MCF 10A (cell line): ENCODE measurements around the gene SYNGAP1. TPM values are rescaled to one million over a fixed set of nuclear protein-coding genes. Genes with fewer than 3 reads are reported as not detected.
"Not testable (repeated sequence)": the region's sequence is repeated elsewhere in the genome, so short reads cannot be mapped to it uniquely, and the experiment has no call there.

Experiments used
- Bru-seq: library from RNA; stranded (reverse); fragments of 400-500 nt; gene quantifications from one replicate; lab custom pipeline; 2021; lab: Mats Ljungman, UMichigan
- BruChase-seq, 2 experiments: library from RNA; stranded (reverse); fragments of 400-500 nt; gene quantifications; one replicate each; lab custom pipeline; 2021; lab: Mats Ljungman, UMichigan
- BruUV-seq: library from RNA; stranded (reverse); fragments of 400-500 nt; replicated peaks from 2 replicates; lab custom pipeline; 2021; lab: Mats Ljungman, UMichigan
- CTCF ChIA-PET: fragments of 300-600 bp; sonication (Branson Sonifier 250); formaldehyde crosslinking; extraction: SDS; loops from one replicate; lab custom pipeline; 2021; ENCODE audit warnings: antibody characterized with exemption, inconsistent platforms; lab: Yijun Ruan, JAX
- POLR2A ChIA-PET: fragments of 300-600, 350-650 bp; sonication (Branson Sonifier 250); formaldehyde crosslinking; extraction: SDS; loops from one replicate; lab custom pipeline; 2020; ENCODE audit warnings: antibody characterized with exemption, inconsistent platforms; lab: Yijun Ruan, JAX
- DNase-seq: peaks from one replicate; pipeline ENCODE4 v3.0.0-alpha.2; 2018; ENCODE audit not compliant: unreplicated experiment
- H3K27ac Mint-ChIP-seq: one replicate; pipeline ENCODE4 v1.8.0; 2022; ENCODE audit warnings: mild to moderate bottlenecking, low read depth, mixed read lengths; ENCODE audit not compliant: unreplicated experiment
- H3K27me3 Mint-ChIP-seq: one replicate; pipeline ENCODE4 v1.8.0; 2022; ENCODE audit warnings: mixed read lengths; ENCODE audit not compliant: insufficient read depth, unreplicated experiment
- H3K36me3 Mint-ChIP-seq: one replicate; pipeline ENCODE4 v1.8.0; 2022; ENCODE audit warnings: mild to moderate bottlenecking, moderate library complexity, mixed read lengths; ENCODE audit not compliant: insufficient read depth, unreplicated experiment
- H3K4me1 Mint-ChIP-seq: one replicate; pipeline ENCODE4 v1.8.0; 2022; ENCODE audit warnings: mixed read lengths; ENCODE audit not compliant: insufficient read depth, unreplicated experiment
- H3K4me3 Mint-ChIP-seq: one replicate; pipeline ENCODE4 v1.8.0; 2022; ENCODE audit warnings: mild to moderate bottlenecking, moderate library complexity, mixed read lengths; ENCODE audit not compliant: unreplicated experiment
- H3K9me3 Mint-ChIP-seq: one replicate; pipeline ENCODE4 v1.8.0; 2022; ENCODE audit warnings: mixed read lengths; ENCODE audit not compliant: unreplicated experiment
- intact Hi-C: fragments of 100-400 bp; cut with micrococcal nuclease; formaldehyde crosslinking; loops from 2 replicates; pipeline ENCODE4 v1.14.1; 2022
- long read RNA-seq: library from polyadenylated mRNA; stranded (forward); transcript quantifications from one replicate; pipeline ENCODE4 v2.0.0, GENCODE V29; 2022
- total RNA-seq: library from RNA; stranded (reverse); gene quantifications from 2 replicates; pipeline ENCODE4 v1.2.3, GENCODE V29; 2022
- TF ChIP-seq, protein P1 (sequence below): fragments of 200-600 bp; IDR thresholded peaks from one replicate; pipeline ENCODE4 v1.8.0; 2022; ENCODE audit warnings: antibody characterized with exemption, mild to moderate bottlenecking; ENCODE audit not compliant: unreplicated experiment

Gene SYNGAP1
- total RNA-seq = 6.7 and 9.9 TPM in 2 replicates
- Bru-seq, nascent RNA = percentile 41 among the genes with signal in this experiment
- BruChase-seq, experiment 1, labeled RNA remaining after a 6-hour chase = percentile 61 among the genes with signal in this experiment
- percentile 50 among the genes with signal in this experiment for BruChase-seq, experiment 2, labeled RNA remaining after a 2-hour chase
- long read RNA-seq, partial matches to known transcripts = 0 of 1 reads
- long read RNA-seq, other reads (novel, unspliced or antisense) = 1 of 1 reads

GRCh38 chr6:33419580-33420490, at the start of gene SYNGAP1:
TSS of gene SYNGAP1 (plus strand) at chr6:33420065. CDS start at chr6:33420265, 200 bp downstream.
- no TSS peak for BruUV-seq
- CTCF ChIA-PET = interaction anchor here (0.6 to 0.7 kb wide), 4 partner anchors 21 to 406 kb away, joined by 3 to 4 read pairs (median 3); partner anchors contain the start of genes PFDN6 and WDR46
- Mint-ChIP-seq H3K27ac (peak within 1 kb of the TSS; percentile 98), H3K36me3 (peaks cover 19% of the 10 kb centered on the region), H3K27me3 (no peaks in the 10 kb centered on the region), H3K4me3 (peak within 1 kb of the TSS; percentile 45), H3K9me3 (no peaks in the 10 kb centered on the region), H3K4me1 (peaks cover 42% of the 10 kb centered on the region)
- POLR2A ChIA-PET = interaction anchor here (0.9 to 2.7 kb wide), 3 partner anchors 10 to 151 kb away, joined by 3 to 16 read pairs (median 8); no protein-coding TSS in a partner anchor
- DNase-seq = no peak
- intact Hi-C loops = loop anchor here (2.0 to 10.0 kb wide), 2 partner anchors 29 to 285 kb away; partner anchors contain the start of gene KIFC1
- TF ChIP-seq, protein P1, sequence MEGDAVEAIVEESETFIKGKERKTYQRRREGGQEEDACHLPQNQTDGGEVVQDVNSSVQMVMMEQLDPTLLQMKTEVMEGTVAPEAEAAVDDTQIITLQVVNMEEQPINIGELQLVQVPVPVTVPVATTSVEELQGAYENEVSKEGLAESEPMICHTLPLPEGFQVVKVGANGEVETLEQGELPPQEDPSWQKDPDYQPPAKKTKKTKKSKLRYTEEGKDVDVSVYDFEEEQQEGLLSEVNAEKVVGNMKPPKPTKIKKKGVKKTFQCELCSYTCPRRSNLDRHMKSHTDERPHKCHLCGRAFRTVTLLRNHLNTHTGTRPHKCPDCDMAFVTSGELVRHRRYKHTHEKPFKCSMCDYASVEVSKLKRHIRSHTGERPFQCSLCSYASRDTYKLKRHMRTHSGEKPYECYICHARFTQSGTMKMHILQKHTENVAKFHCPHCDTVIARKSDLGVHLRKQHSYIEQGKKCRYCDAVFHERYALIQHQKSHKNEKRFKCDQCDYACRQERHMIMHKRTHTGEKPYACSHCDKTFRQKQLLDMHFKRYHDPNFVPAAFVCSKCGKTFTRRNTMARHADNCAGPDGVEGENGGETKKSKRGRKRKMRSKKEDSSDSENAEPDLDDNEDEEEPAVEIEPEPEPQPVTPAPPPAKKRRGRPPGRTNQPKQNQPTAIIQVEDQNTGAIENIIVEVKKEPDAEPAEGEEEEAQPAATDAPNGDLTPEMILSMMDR = no peak

DNA sequence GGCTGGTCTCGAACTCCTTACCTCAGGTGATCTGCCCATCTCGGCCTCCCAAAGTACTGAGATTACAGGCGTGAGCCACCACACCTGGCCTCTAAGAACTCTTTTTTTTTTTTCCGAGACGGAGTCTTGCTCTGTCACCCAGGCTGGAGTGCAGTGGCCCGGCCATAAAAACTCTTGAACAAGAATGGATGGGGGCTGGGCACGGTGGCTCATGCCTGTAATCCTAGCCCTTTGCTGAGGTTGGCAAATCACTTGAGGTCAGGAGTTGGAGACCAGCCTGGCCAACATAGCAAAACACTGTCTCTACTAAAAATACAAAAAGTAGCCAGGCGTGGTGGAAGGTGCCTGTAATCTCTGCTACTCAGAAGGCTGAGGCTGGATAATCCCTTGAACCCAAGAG, 48.0 kb upstream of the SYNGAP1 start:
- intact Hi-C loops, BruUV-seq, H3K27ac Mint-ChIP-seq, POLR2A ChIA-PET, DNase-seq, H3K9me3 Mint-ChIP-seq, H3K27me3 Mint-ChIP-seq, CTCF ChIA-PET, H3K4me3 Mint-ChIP-seq: not testable (repeated sequence)
- Mint-ChIP-seq H3K4me1 (peaks cover 14% of the 10 kb centered on the region), H3K36me3 (peaks cover 15% of the 10 kb centered on the region)

DNA sequence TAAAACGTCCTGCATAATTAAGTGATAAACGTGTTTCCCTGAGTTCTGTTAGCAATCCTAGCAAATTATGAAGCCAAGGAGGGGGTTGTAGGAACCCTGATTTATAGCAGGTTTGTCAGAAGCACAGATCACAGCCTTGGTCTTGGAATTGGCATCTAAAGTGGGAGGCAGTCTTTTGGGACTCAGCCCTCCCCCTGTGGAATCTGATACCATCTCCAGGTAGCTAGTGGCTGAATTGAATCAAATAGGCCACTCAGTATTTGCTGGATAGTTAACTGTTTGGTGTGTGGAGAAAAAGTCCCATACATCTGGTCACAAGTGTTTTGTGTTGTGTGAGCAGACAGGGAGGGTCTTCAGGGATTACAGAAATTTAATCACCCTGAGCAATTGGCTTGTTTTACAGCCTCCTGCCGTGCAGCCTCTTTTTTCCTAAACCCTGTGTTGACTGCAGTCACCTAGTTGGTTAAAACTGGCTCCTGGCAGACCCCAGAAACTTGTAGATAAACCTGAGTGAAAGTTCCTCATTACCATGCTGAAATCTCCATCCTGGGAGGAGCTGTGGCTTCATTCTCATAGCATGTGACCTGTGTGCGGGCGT, 47.2 kb upstream of the SYNGAP1 start:
- ChIA-PET POLR2A (interaction anchor here (0.6 kb wide), 1 partner anchor 15 kb away, joined by 3 read pairs; no protein-coding TSS in a partner anchor), CTCF (interaction anchor here (0.8 to 1.2 kb wide), 2 partner anchors 12 to 28 kb away, joined by 3 to 4 read pairs; no protein-coding TSS in a partner anchor)
- peaks cover 15% of the 10 kb centered on the region for H3K36me3 Mint-ChIP-seq
- TF ChIP-seq, protein P1 = no peak
- no peaks in the 10 kb centered on the region for H3K27me3 Mint-ChIP-seq
- H3K4me3 Mint-ChIP-seq = no peak overlapping the region
- DNase-seq = no peak
- no TSS peak for BruUV-seq
- peak overlapping the region; percentile 71 for H3K27ac Mint-ChIP-seq
- peaks cover 14% of the 10 kb centered on the region for H3K4me1 Mint-ChIP-seq
- H3K9me3 Mint-ChIP-seq = no peaks in the 10 kb centered on the region
- intact Hi-C loops = no loop called here
